Stimulated activated naive CD8-positive, alpha-beta T cell treated with anti-CD3 and anti-CD28 coated beads, Interleukin-15, amount 100 ng/mL, for 72 hours (primary cell): ENCODE measurements around the gene RUNX2.

ENCODE experiments used
- ATAC-seq: fragments of 150-1000 bp; cut with Tn5 transposase; 2 replicates; pipeline ENCODE4 v1.10.0; 2021; ENCODE audit warnings: mild to moderate bottlenecking, moderate library complexity
- DNase-seq, 2 donors: peaks; one replicate each; pipeline ENCODE4 v3.0.0; 2021 to 2022
- H3K27ac Mint-ChIP-seq, 2 donors: one replicate each; pipeline ENCODE4 v1.8.0; 2022; ENCODE audit warnings: mild to moderate bottlenecking in 2 of 2, mixed read lengths in 2 of 2, moderate library complexity in 2 of 2
- H3K27me3 Mint-ChIP-seq: one replicate; pipeline ENCODE4 v1.8.0; 2022; ENCODE audit warnings: mixed read lengths
- H3K4me1 Mint-ChIP-seq: one replicate; pipeline ENCODE4 v1.8.0; 2022; ENCODE audit warnings: mild to moderate bottlenecking, mixed read lengths
- H3K4me3 Mint-ChIP-seq, 2 donors: one replicate each; pipeline ENCODE4 v1.8.0; 2022; ENCODE audit warnings: mild to moderate bottlenecking in 2 of 2, mixed read lengths in 2 of 2, moderate library complexity in 1 of 2
- H3K9me3 Mint-ChIP-seq, 2 donors: one replicate each; pipeline ENCODE4 v1.8.0; 2022; ENCODE audit warnings: mixed read lengths in 2 of 2

The RUNX2 gene

GRCh38 chr6:45562171-45562570, 234.0 kb downstream of the RUNX2 start:
- no peak overlapping the region for H3K4me3 Mint-ChIP-seq

GRCh38 chr6:45563041-45563440, 234.9 kb downstream of the RUNX2 start:
- Mint-ChIP-seq H3K9me3 (peaks cover 0 to 6% of the 10 kb centered on the region in 2 donors), H3K4me1 (peaks cover 30% of the 10 kb centered on the region), H3K4me3 (no peak overlapping the region), H3K27me3 (no peaks in the 10 kb centered on the region), H3K27ac (no peak overlapping the region)
- ATAC-seq (no peak), DNase-seq (no peak)

More at GRCh38 chr6:45562171-45562570, 234.0 kb downstream of the RUNX2 start:
- no peak for DNase-seq
- Mint-ChIP-seq H3K9me3 (peaks cover 0 to 6% of the 10 kb centered on the region in 2 donors), H3K27me3 (no peaks in the 10 kb centered on the region), H3K27ac (no peak overlapping the region), H3K4me1 (peaks cover 30% of the 10 kb centered on the region)
- no peak for ATAC-seq

- Mint-ChIP-seq H3K27ac (no peak overlapping the region), H3K9me3 (peaks cover 0 to 6% of the 10 kb centered on the region in 2 donors), H3K27me3 (no peaks in the 10 kb centered on the region), H3K4me3 (no peak overlapping the region), H3K4me1 (peaks cover 25% of the 10 kb centered on the region)
- DNase-seq (no peak), ATAC-seq (no peak)
These were observed 235.7 kb downstream of the RUNX2 start for GRCh38 chr6:45563844-45564243.

GRCh38 chr6:45566882-45567281, 238.8 kb downstream of the RUNX2 start:
- no peak for DNase-seq
- Mint-ChIP-seq H3K27ac (no peak overlapping the region), H3K4me1 (peaks cover 19% of the 10 kb centered on the region), H3K9me3 (no peaks in the 10 kb centered on the region), H3K4me3 (no peak overlapping the region), H3K27me3 (no peaks in the 10 kb centered on the region)
- no peak for ATAC-seq

GRCh38 chr6:45567879-45568278, 239.7 kb downstream of the RUNX2 start:
- no peak overlapping the region for H3K27ac Mint-ChIP-seq
- DNase-seq, result no peak
- no peaks in the 10 kb centered on the region for H3K27me3 Mint-ChIP-seq
- ATAC-seq, result no peak
- peaks cover 24% of the 10 kb centered on the region for H3K4me1 Mint-ChIP-seq
- H3K4me3 Mint-ChIP-seq, result no peak overlapping the region
- H3K9me3 Mint-ChIP-seq, result no peaks in the 10 kb centered on the region

- no peak for ATAC-seq
- H3K4me1 Mint-ChIP-seq, result peaks cover 31% of the 10 kb centered on the region
- DNase-seq, result no peak
- peak overlapping the region in 1 of 2 donors; percentile 42 for H3K27ac Mint-ChIP-seq
- H3K4me3 Mint-ChIP-seq, result no peak overlapping the region
- H3K9me3 Mint-ChIP-seq, result no peaks in the 10 kb centered on the region
- no peaks in the 10 kb centered on the region for H3K27me3 Mint-ChIP-seq
These were observed 240.5 kb downstream of the RUNX2 start for GRCh38 chr6:45568626-45569025.

- H3K4me3 Mint-ChIP-seq, result no peak overlapping the region
- DNase-seq (no peak), ATAC-seq (no peak)
- peaks cover 31% of the 10 kb centered on the region for H3K4me1 Mint-ChIP-seq
- H3K9me3 Mint-ChIP-seq, result no peaks in the 10 kb centered on the region
- no peaks in the 10 kb centered on the region for H3K27me3 Mint-ChIP-seq
- peak overlapping the region; percentile 42 to 56 for H3K27ac Mint-ChIP-seq
These were observed 241.2 kb downstream of the RUNX2 start for GRCh38 chr6:45569210-45569945.

- DNase-seq, result no peak
- no peak for ATAC-seq
- no peak overlapping the region for H3K27ac Mint-ChIP-seq
- H3K4me3 Mint-ChIP-seq, result no peak overlapping the region
- peaks cover 31% of the 10 kb centered on the region for H3K4me1 Mint-ChIP-seq
- H3K27me3 Mint-ChIP-seq, result no peaks in the 10 kb centered on the region
- no peaks in the 10 kb centered on the region for H3K9me3 Mint-ChIP-seq
These were observed 243.0 kb downstream of the RUNX2 start for GRCh38 chr6:45571159-45571558.

- H3K4me3 Mint-ChIP-seq, result no peak overlapping the region
- H3K27me3 Mint-ChIP-seq, result no peaks in the 10 kb centered on the region
- DNase-seq, result no peak
- H3K9me3 Mint-ChIP-seq, result no peaks in the 10 kb centered on the region
- ATAC-seq, result no peak
- no peak overlapping the region for H3K27ac Mint-ChIP-seq
- peaks cover 31% of the 10 kb centered on the region for H3K4me1 Mint-ChIP-seq
These were observed 244.7 kb downstream of the RUNX2 start for GRCh38 chr6:45572833-45573232.

- no peak overlapping the region for H3K4me3 Mint-ChIP-seq
- DNase-seq, result no peak
- no peaks in the 10 kb centered on the region for H3K27me3 Mint-ChIP-seq
- no peaks in the 10 kb centered on the region for H3K9me3 Mint-ChIP-seq
- no peak for ATAC-seq
- H3K4me1 Mint-ChIP-seq, result peaks cover 26% of the 10 kb centered on the region
- no peak overlapping the region for H3K27ac Mint-ChIP-seq
These were observed 245.9 kb downstream of the RUNX2 start for GRCh38 chr6:45574014-45574461.

GRCh38 chr6:45574885-45575284, 246.8 kb downstream of the RUNX2 start:
- Mint-ChIP-seq H3K9me3 (no peaks in the 10 kb centered on the region), H3K4me1 (peaks cover 20% of the 10 kb centered on the region), H3K27ac (no peak overlapping the region), H3K27me3 (no peaks in the 10 kb centered on the region), H3K4me3 (no peak overlapping the region)
- ATAC-seq, result no peak
- DNase-seq, result no peak

- Mint-ChIP-seq H3K9me3 (peaks cover 0 to 5% of the 10 kb centered on the region in 2 donors), H3K27ac (no peak overlapping the region), H3K27me3 (no peaks in the 10 kb centered on the region), H3K4me1 (peaks cover 12% of the 10 kb centered on the region), H3K4me3 (no peak overlapping the region)
- no peak for ATAC-seq
- no peak for DNase-seq
These were observed 248.8 kb downstream of the RUNX2 start for GRCh38 chr6:45576648-45577624.

- Mint-ChIP-seq H3K9me3 (peaks cover 0 to 12% of the 10 kb centered on the region in 2 donors), H3K27ac (no peak overlapping the region), H3K4me3 (no peak overlapping the region), H3K27me3 (no peaks in the 10 kb centered on the region), H3K4me1 (peaks cover 6% of the 10 kb centered on the region)
- no peak for DNase-seq
- no peak for ATAC-seq
These were observed 249.8 kb downstream of the RUNX2 start for GRCh38 chr6:45577836-45578504.

GRCh38 chr6:45584127-45584526, 256.0 kb downstream of the RUNX2 start:
- peak in 1 of 2 donors; percentile 41 for DNase-seq
- H3K27ac Mint-ChIP-seq, result no peak overlapping the region
- H3K27me3 Mint-ChIP-seq, result no peaks in the 10 kb centered on the region
- H3K9me3 Mint-ChIP-seq, result peaks cover 0 to 12% of the 10 kb centered on the region in 2 donors
- no peak overlapping the region for H3K4me3 Mint-ChIP-seq
- peaks cover 50% of the 10 kb centered on the region for H3K4me1 Mint-ChIP-seq
- ATAC-seq, result peak; percentile 50
